GM23338 (cell line): Measurements from ENCODE around the gene SPDL1. TPM values are rescaled to one million over a fixed set of nuclear protein-coding genes. Genes with fewer than 3 reads are reported as not detected.

Experiments used
- ATAC-seq: fragments of 200-7000 bp; cut with Tn5 transposase; 3 replicates; pipeline ENCODE4 v1.9.1; 2020
- DNase-seq: peaks from one replicate; pipeline ENCODE4 v3.0.0-alpha.2; 2015; ENCODE audit warnings: low spot score
- H2AFZ ChIP-seq: fragments of 200-600 bp; sonication (generic); 2 replicates; pipeline ENCODE4 v1.8.0; 2016; ENCODE audit warnings: antibody characterized with exemption, mild to moderate bottlenecking, moderate library complexity
- H3F3A ChIP-seq: fragments of 200-600 bp; sonication (generic); replicated peaks from 2 replicates; pipeline ENCODE4 v1.8.0; 2017; ENCODE audit warnings: antibody characterized with exemption, mixed run types, low read depth
- H3K27ac ChIP-seq: fragments of 200-600 bp; sonication (generic); 2 replicates; pipeline ENCODE4 v1.6.1; 2016; ENCODE audit warnings: low read depth
- H3K27me3 ChIP-seq: fragments of 200-600 bp; sonication (generic); 2 replicates; pipeline ENCODE4 v1.8.0; 2016; ENCODE audit warnings: mild to moderate bottlenecking, mixed run types, moderate library complexity; ENCODE audit not compliant: insufficient read depth
- H3K36me3 ChIP-seq: fragments of 200-600 bp; sonication (generic); 2 replicates; pipeline ENCODE4 v1.8.0; 2016; ENCODE audit warnings: mild to moderate bottlenecking; ENCODE audit not compliant: insufficient read depth
- H3K4me1 ChIP-seq: fragments of 200-600 bp; sonication (generic); 2 replicates; pipeline ENCODE4 v1.8.0; 2016; ENCODE audit warnings: mild to moderate bottlenecking, moderate library complexity; ENCODE audit not compliant: insufficient read depth
- H3K4me2 ChIP-seq: fragments of 200-600 bp; sonication (generic); 2 replicates; pipeline ENCODE4 v1.7.1; 2017; ENCODE audit warnings: mixed run types
- H3K4me3 ChIP-seq: fragments of 200-600 bp; sonication (generic); 2 replicates; pipeline ENCODE4 v1.6.1; 2016; ENCODE audit warnings: mixed run types
- H3K79me2 ChIP-seq: fragments of 200-600 bp; sonication (generic); replicated peaks from 2 replicates; pipeline ENCODE4 v1.8.0; 2017; ENCODE audit warnings: mild to moderate bottlenecking; ENCODE audit not compliant: insufficient read depth
- H3K9me2 ChIP-seq: fragments of 200-600 bp; sonication (generic); 2 replicates; pipeline ENCODE4 v1.8.0; 2017; ENCODE audit not compliant: insufficient read depth
- H4K20me1 ChIP-seq: fragments of 200-600 bp; sonication (generic); replicated peaks from 2 replicates; pipeline ENCODE4 v1.8.0; 2017; ENCODE audit warnings: mild to moderate bottlenecking; ENCODE audit not compliant: insufficient read depth
- H3K27ac Mint-ChIP-seq: 2 replicates; pipeline ENCODE4 v1.8.0; 2020; ENCODE audit warnings: inconsistent platforms, mild to moderate bottlenecking, moderate library complexity, mixed read lengths
- H3K27me3 Mint-ChIP-seq: 3 replicates; pipeline ENCODE4 v1.8.0; 2022; ENCODE audit warnings: low read depth, mild to moderate bottlenecking, moderate library complexity, mixed read lengths, inconsistent platforms; ENCODE audit not compliant: insufficient read depth, poor library complexity
- H3K36me3 Mint-ChIP-seq: 3 replicates; pipeline ENCODE4 v1.8.0; 2021; ENCODE audit warnings: low read depth, mild to moderate bottlenecking, inconsistent platforms, moderate library complexity, mixed read lengths
- H3K4me1 Mint-ChIP-seq: 3 replicates; pipeline ENCODE4 v1.8.0; 2020; ENCODE audit warnings: mild to moderate bottlenecking, inconsistent platforms, mixed read lengths
- H3K4me3 Mint-ChIP-seq: 3 replicates; pipeline ENCODE4 v1.8.0; 2021; ENCODE audit warnings: moderate library complexity, mild to moderate bottlenecking, inconsistent platforms, mixed read lengths
- H3K9me3 Mint-ChIP-seq: 3 replicates; pipeline ENCODE4 v1.8.0; 2020; ENCODE audit warnings: moderate library complexity, mild to moderate bottlenecking, inconsistent platforms, mixed read lengths
- CREB1 ChIP-seq: fragments of 250-450 bp; sonication (Bioruptor Pico); IDR thresholded peaks from 2 replicates; pipeline ENCODE4 v1.5.0; 2020; ENCODE audit warnings: low read depth, mild to moderate bottlenecking, moderate library complexity
- CTCF ChIP-seq, 2 experiments: fragments of 200-600 bp in 1 of 2; sonication (generic) in 1 of 2; conservative IDR thresholded peaks; 2 replicates each; pipeline versions ENCODE4 v1.5.1 to v1.6.1; 2016 to 2017; ENCODE audit warnings: antibody characterized with exemption in 2 of 2, low read depth in 2 of 2, mild to moderate bottlenecking in 2 of 2, moderate library complexity in 1 of 2
- ETS1 ChIP-seq: IDR thresholded peaks from 2 replicates; pipeline ENCODE4 v1.6.1; 2016; ENCODE audit warnings: antibody characterized with exemption
- EZH2 ChIP-seq: fragments of 200-600 bp; sonication (generic); IDR thresholded peaks from one replicate; pipeline ENCODE4 v1.8.0; 2017; ENCODE audit warnings: antibody characterized with exemption, mild to moderate bottlenecking, low read depth; ENCODE audit not compliant: unreplicated experiment
- EZH2phosphoT487 ChIP-seq: fragments of 200-600 bp; sonication (generic); IDR thresholded peaks from one replicate; pipeline ENCODE4 v1.8.1; 2018; ENCODE audit warnings: antibody characterized with exemption; ENCODE audit not compliant: unreplicated experiment
- JUNB ChIP-seq: IDR thresholded peaks from one replicate; pipeline ENCODE4 v1.6.1; 2016; ENCODE audit warnings: antibody characterized with exemption; ENCODE audit not compliant: unreplicated experiment
- NANOG ChIP-seq: IDR thresholded peaks from 2 replicates; pipeline ENCODE4 v1.6.1; 2016; ENCODE audit warnings: antibody characterized with exemption, borderline replicate concordance
- POLR2AphosphoS5 ChIP-seq: IDR thresholded peaks from 2 replicates; pipeline ENCODE4 v1.6.1; 2016; ENCODE audit warnings: antibody characterized with exemption, low read depth
- REST ChIP-seq: IDR thresholded peaks from one replicate; pipeline ENCODE4 v1.6.1; 2018; ENCODE audit warnings: antibody characterized with exemption; ENCODE audit not compliant: unreplicated experiment
- STAT1 ChIP-seq: IDR thresholded peaks from one replicate; pipeline ENCODE4 v1.6.1; 2016; ENCODE audit warnings: antibody characterized with exemption; ENCODE audit not compliant: unreplicated experiment
- ZNF114 ChIP-seq: fragments of 250-450 bp; sonication (Bioruptor Pico); IDR thresholded peaks from 2 replicates; pipeline ENCODE4 v1.5.0; 2020; ENCODE audit warnings: mild to moderate bottlenecking, moderate library complexity
- ZNF331 ChIP-seq: fragments of 250-450 bp; sonication (Bioruptor Pico); IDR thresholded peaks from 2 replicates; pipeline ENCODE4 v1.5.0; 2020; ENCODE audit warnings: low read depth, mild to moderate bottlenecking, moderate library complexity
- ZNF462 ChIP-seq: fragments of 250-450 bp; sonication (Bioruptor Pico); IDR thresholded peaks from 2 replicates; pipeline ENCODE4 v1.5.0; 2020; ENCODE audit warnings: mild to moderate bottlenecking, moderate library complexity
- polyA plus RNA-seq: library from polyadenylated mRNA; unstranded; fragments of >200 nt; fragmentation: Nextera tagmentation; extraction: Ambion mirVana; gene quantifications from 2 replicates; pipeline ENCODE4 v1.2.1, GENCODE V29; 2016
- total RNA-seq: library from RNA; depleted of rRNA; stranded (reverse); fragments of >200 nt; shearing (Covaris generic); gene quantifications from 2 replicates; pipeline ENCODE4 v1.2.3, GENCODE V29; 2014

The SPDL1 gene
- total and polyA plus RNA-seq, 2 experiments from 2014 or later = 76.9 to 79.6 TPM

GRCh38 chr5:169538944-169539343 is 44.6 kb upstream of the SPDL1 start:
- Histone ChIP-seq H3K36me3 (no peaks in the 10 kb centered on the region), H2AFZ (no peak overlapping the region), H4K20me1 (no peaks in the 10 kb centered on the region), H3K4me1 (no peaks in the 10 kb centered on the region), H3F3A (no peaks in the 10 kb centered on the region), H3K4me3 (no peak overlapping the region), H3K27me3 (no peaks in the 10 kb centered on the region), H3K27ac (no peak overlapping the region), H3K9me2 (no peaks in the 10 kb centered on the region), H3K4me2 (no peak overlapping the region), H3K79me2 (no peaks in the 10 kb centered on the region)
- H3K4me3 Mint-ChIP-seq = no peak overlapping the region
- H3K27ac Mint-ChIP-seq = no peak overlapping the region
- DNase-seq = no peak
- no peaks in the 10 kb centered on the region for H3K4me1 Mint-ChIP-seq
- TF ChIP-seq JUNB (no peak), NANOG (no peak), ZNF462 (CRISPR knock-in tag) (no peak), CTCF (conservative IDR thresholded peaks at IDR 0.05; ENCODE audit: low read depth in 2 of 2) (no peak), ZNF331 (CRISPR knock-in tag) (no peak), ZNF114 (no peak), STAT1 (no peak), REST (no peak), POLR2AphosphoS5 (no peak), ETS1 (no peak), EZH2phosphoT487 (no peak), EZH2 (no peak), CREB1 (CRISPR knock-in tag) (no peak)
- no peak for ATAC-seq
- peaks cover 4% of the 10 kb centered on the region for H3K27me3 Mint-ChIP-seq
- H3K9me3 Mint-ChIP-seq = no peaks in the 10 kb centered on the region
- no peaks in the 10 kb centered on the region for H3K36me3 Mint-ChIP-seq
